Activated CD4-positive, CD25-positive, alpha-beta regulatory T cell treated with anti-CD3 and anti-CD28 coated beads, Interleukin-2, amount 50 U/mL, for 24 hours (primary cell): ENCODE measurements around the gene LOX.
A peak's percentile ranks its signal among the peaks of the same experiment; 100 is the strongest.

Experiments
- ATAC-seq, 2 donors: fragments of 150-1000 bp; cut with Tn5 transposase; one replicate each; pipeline ENCODE4 v1.10.0; 2021; ENCODE audit warnings: mild to moderate bottlenecking in 1 of 2, moderate library complexity in 1 of 2

LOX gene

DNA sequence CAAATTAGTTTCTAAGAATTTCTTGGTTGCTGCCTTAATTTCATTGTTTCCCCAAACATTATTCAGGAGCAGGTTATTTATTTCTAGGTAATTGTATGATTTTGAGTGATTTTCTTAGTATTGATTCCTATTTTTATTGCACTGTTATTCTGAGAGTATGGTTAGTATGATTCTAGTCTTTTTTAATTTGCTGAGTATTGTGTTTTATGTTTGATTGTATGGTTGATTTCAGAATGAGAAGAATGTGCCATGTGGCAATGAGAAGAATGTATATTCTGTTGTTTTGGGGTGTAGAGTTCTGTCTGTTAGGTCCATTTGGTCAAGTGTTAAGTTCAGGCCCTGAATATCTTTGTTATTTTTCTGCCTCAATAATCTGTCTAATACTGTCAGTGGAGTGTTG lies 27.1 kb downstream of the LOX start:
- ATAC-seq = no peak

- ATAC-seq = no peak
These were observed 37.3 kb downstream of the LOX start for GRCh38 chr5:122040636-122041302.

GRCh38 chr5:122036326-122036725 lies 41.7 kb downstream of the LOX start:
- no peak for ATAC-seq

- no peak for ATAC-seq
These were observed 42.1 kb downstream of the LOX start for GRCh38 chr5:122035913-122036312.

GRCh38 chr5:122031836-122032235 lies 46.2 kb downstream of the LOX start:
- no peak for ATAC-seq

DNA sequence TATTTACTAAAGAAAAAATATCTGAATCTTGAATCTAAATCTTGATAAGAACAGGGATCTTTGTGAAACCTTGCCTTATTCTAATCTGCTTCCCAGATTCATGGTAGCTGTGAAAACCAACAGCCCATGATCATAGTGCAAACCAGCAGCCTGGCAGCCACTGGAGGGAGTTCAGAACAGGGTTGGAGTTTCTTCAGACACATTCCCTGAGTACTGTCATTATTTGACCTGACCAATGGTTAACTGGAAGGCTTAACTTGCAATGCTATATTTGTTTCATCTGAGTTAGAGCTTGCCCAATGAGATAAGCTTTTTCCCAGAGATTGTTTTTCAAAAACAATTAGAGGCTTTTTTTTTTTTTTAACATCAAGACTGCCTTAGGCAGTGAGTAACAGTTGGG lies 47.8 kb downstream of the LOX start:
- no peak for ATAC-seq

DNA sequence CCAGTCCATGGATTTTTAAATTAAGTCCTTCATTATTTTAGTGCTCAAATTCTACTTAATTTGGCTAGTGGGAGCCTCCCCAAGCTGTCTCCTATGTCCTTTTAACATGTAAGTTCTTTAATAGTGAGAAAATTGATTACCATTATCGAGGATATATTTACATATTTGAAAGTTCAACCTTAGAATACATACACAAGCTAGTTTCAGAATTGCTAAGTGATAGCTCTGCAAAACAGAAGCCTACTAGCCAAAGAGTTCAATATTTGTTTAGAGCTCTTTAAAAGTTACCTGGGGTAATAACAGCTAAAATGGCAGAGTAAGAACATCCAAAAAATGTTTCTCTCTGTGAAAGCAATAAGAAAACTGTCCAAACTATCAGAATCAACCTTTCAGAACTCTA lies 48.2 kb downstream of the LOX start:
- ATAC-seq = no peak

- no peak for ATAC-seq
These were observed 55.1 kb downstream of the LOX start for GRCh38 chr5:122022966-122023365.

DNA sequence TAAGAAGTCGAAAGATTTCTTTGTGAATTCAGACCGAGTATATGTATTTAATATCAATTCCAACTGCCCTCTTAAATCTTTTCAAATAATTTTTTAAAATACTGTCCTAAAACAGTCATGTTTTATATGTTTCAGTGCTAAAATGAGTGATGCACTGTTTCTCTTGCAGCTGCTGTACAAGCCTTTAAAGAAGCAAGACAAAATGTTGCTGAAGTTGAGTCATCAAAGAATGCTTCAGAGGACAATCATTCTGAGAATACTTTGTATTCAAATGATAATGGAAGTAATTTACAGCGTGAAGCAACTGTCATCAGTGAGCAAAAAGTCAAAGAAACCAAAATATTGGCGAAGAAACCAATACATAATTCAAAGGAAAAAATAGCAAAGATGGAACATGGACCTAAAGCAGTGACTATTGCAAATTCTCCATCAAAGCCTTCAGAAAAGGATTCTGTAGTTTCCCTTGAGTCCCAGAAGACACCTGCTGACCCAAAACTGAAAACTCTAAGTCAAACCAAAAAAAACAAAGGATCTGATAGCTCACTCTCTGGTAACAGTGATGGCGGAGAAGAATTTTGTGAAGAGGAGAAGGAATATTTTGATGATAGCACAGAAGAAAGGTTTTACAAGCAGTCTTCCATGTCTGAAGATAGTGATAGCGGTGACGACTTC lies 58.0 kb downstream of the LOX start:
- ATAC-seq = peak; percentile 68 to 73

GRCh38 chr5:122015471-122015870 lies 62.6 kb downstream of the LOX start:
- no peak for ATAC-seq

- no peak for ATAC-seq
These were observed 63.7 kb downstream of the LOX start for GRCh38 chr5:122014236-122014935.
